Non-pigmented ciliary epithelial cell (primary cell): Measurements from ENCODE around the gene KPNA3.
"Not testable (repeated sequence)": the region's sequence is repeated elsewhere in the genome, so short reads cannot be mapped to it uniquely, and the experiment has no call there.

Experiments
- DNase-seq: peaks from one replicate; pipeline ENCODE4 v3.0.0-alpha.2; 2010; ENCODE audit warnings: low read depth

Gene KPNA3

GRCh38 chr13:49749848-49750247, 42.6 kb downstream of the KPNA3 start:
- no peak for DNase-seq

DNA sequence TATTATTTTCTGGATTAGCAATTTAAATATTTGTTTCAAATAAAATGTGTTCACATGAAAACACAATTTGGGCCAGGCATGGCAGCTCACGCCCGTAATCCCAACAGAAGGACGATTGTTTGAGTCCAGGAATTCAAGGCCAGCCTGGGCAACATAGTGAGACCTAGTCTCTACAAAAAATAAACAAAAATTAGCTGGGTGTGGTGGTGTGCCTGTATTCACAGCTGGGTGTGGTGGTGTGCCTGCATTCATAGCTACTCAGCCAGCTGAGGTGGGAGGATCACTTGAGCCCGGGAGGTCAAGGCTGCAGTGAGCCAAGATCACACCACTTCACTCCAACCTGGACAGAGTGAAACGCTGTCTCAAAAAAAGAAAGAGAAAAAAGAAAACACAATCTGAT, 46.4 kb downstream of the KPNA3 start:
- no peak for DNase-seq

- DNase-seq = no peak
These were observed 51.6 kb downstream of the KPNA3 start for GRCh38 chr13:49740870-49741269.

DNA sequence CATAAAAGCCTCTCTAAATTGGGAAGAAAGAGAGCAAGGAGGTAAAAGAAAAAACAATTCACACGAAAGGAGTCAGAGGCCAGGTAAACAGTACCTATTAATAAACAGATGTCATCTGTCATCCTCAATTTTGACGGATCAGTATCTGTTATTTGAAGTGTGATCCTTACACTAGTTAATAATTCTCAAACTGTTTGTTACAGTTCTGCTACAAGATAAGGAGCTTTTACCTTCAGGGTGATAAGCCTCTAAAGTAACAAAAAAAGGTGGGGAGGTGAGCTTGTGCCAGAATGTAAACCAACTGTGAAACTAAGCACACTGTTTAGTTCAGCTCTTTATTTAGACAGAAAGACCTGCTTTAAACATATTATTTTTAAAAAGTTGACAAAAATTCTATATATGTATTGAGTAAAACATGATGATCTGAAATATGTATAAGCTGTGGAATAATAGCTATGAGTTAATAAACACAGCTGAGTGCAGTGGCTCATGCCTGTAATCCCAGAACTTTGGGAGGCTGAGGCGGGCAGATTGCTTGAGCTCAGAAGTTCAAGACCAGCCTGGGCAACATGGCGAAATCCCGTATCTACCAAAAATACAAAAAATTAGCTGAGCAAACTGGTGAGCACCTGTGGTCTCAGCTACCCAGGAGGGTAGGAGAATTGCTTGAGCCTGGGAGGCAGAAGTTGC, 52.8 kb downstream of the KPNA3 start:
- DNase-seq = no peak

- no peak for DNase-seq
These were observed 59.1 kb downstream of the KPNA3 start for GRCh38 chr13:49733181-49733951.

DNA sequence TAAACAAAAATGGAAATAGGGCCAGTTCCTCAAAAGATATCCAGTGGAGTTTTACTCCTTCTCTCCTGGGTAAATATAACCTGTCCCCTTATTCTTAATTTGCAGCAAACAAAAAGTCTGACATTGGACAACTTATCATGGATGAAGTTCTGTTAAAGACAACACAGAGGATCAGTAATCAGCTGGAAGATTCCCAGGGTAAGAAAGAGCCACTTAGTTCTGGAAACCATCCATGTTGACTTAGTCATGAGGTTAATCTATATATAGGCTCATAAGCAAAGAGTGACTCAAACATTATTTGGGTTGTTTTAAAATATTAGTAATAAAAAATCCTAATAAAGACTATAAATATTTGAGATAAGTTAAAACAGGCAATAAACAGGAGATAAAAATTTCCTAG, 60.7 kb downstream of the KPNA3 start:
- DNase-seq = peak; percentile 56

DNA sequence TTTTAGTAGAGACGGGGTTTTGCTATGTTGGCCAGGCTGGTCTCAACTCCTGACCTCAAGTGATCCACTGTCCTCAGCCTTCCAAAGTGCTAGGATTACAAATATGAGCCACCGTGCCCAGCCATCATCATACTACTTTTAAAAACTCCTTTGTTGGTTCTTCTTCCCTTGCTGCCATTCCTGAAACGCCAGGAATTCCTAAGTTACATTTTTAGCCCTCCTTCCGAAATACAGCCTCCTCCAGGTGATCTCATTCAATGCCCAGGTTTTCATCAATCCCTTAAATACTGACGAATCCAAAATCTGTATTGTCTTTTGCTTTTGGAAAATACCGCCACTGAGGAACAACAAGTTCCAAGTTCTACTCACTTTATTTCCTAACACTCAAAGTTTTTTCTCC, 75.9 kb downstream of the KPNA3 start:
- no peak for DNase-seq

GRCh38 chr13:49714757-49715156, 77.7 kb downstream of the KPNA3 start:
- DNase-seq = no peak

- peak; percentile 59 for DNase-seq
These were observed 81.1 kb downstream of the KPNA3 start for GRCh38 chr13:49711218-49711863.

DNA sequence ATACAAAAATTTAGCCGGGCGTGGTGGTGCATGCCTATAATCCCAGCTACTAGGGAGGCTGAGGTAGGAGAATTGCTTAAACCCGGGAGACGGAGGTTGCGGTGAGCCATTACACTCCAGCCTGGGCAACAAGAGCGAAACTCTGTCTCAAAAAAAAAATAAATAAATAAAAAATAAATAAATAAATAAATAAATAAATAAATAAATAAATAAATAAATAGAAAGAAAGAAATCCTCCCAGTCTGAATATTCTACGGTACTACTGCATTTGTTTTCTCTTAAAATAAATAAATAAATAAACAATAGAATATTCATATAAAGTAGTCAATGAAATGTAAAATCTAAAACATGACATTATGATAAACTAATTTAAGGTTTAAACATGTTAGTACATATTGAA, 88.2 kb downstream of the KPNA3 start:
- not testable (repeated sequence) for DNase-seq

DNA sequence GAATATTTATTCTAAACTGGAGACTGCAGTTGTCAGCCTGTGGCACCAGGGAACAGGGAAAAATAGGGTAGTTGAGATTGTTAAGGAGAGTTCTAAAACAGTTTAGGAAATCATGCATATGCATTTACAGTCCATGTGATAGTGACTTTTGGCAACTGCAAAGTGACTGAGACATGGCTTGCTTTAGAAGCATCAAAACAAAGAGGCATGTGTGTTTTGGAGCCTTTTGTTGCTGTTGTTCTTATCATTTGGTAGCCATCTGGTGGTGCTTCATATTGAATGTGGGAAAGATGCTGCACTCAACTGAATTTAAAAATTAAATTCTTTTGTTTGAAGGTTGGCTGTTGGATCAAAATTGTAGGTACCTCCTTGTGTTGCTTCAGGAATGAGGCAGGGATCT, 91.0 kb downstream of the KPNA3 start:
- DNase-seq = no peak

DNA sequence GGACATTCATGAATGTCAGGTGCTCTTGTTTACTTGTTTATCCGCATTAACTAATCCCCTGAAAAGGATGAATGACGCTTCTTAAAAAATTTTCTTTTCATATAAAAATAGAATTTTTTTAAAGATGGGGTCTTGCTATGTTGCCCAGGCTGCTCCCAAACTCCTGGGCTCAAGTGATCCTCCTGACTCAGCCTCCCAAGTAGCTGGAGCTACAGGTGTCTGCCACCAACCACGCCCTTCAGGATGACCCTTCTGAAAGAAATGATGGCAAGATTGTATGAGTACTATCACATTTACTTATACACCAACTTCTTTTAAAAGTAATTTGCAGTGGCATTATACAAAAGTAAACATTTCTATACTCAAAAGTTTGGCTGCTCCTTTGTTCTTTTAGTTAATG, 95.0 kb downstream of the KPNA3 start:
- no peak for DNase-seq

GRCh38 chr13:49694446-49694845, 98.0 kb downstream of the KPNA3 start:
- DNase-seq = no peak

DNA sequence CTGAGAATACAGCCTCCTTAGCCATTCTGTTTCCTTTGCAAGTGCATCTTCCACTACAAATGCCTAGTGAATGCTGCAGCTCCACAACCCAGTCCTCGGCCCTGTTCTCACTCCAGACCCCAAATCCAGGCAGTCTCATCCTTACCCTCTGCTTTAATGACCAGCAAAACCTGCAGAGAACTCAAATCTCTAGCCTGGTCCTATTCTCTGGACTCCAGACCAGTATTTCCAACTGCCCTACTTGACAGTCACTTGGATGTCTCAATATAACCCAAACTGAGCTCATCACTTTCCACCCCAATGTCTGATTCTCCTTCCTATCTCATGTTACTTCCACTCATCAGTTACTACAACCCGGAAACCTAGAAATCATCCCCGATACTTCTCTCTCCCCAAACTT, 98.6 kb downstream of the KPNA3 start:
- no peak for DNase-seq

- DNase-seq = no peak
These were observed 99.2 kb downstream of the KPNA3 start for GRCh38 chr13:49693191-49693733.

- peak; percentile 42 for DNase-seq
These were observed 101.3 kb downstream of the KPNA3 start, which contains the start of gene EBPL for GRCh38 chr13:49690995-49691784. Gene EBPL (minus strand): TSS chr13:49691486. CDS start chr13:49691424, 62 bp downstream.

- no peak for DNase-seq
These were observed 102.1 kb downstream of the KPNA3 start for GRCh38 chr13:49690133-49690994.

DNA sequence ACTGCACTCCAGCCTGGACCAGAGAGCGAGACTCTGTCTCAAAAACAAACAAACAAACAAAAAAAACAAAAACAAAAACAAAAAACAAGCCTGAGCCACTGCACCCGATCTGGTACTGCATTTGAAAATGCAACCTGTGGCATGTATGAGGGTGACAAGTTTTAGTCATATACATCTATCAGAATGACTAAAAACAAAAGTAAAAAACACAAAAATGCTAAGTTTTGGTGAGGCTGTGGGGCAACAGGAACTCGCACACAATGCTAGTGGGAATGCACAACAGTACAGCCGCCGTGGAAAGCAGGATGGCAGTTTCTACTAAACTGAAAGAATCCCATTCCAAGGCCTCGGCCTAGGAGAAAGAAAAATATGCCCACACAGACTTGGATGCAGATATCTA, 109.0 kb downstream of the KPNA3 start:
- no peak for DNase-seq

DNA sequence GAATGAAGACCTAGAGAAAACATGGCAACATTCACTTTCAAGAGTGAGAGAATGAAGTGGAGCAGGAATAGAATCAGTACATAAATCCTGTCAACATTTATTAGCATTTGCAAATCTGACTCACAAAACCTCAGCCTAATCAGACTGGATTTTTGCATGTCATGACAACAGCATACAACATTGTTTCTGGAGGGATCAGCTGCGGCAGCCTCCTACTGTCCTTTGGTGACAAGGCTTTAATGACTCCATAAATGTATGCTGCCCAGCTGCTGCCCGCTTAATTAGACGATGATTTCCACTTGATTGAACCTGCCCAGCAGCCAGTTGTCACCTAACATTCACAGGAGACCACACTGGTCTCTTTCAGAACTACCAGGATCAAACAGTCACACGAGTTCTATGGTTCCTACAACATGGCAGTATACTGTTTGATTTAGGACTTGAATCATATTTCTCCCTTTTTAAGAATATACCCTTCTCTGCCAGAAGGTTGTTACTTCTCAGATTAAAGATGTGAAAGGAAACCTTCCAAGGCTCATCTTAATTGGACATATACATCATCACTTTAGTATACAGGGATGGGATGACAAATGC, 110.5 kb downstream of the KPNA3 start:
- no peak for DNase-seq

DNA sequence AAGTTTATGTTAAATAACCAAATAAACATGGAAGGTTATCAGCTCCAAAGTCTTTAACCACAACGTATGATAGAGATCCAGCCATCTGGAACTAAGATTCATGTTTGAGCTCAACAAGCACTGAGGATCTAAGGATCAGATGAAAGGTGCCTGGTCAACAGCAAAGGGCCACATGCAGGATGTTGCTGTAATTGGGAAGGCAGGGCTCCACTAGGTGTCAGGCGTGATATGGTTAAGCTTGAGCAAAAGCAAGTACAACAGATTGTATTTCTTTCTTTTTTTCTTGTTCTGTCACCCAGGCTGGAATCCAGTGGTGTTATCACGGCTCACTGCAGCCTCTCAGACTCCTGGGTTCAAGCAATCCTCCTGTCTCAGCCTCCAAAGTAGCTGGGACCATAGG, 113.2 kb downstream of the KPNA3 start:
- DNase-seq = no peak
